ENCODE results near the gene MGAT4C. TPM values are rescaled to one million over a fixed set of nuclear protein-coding genes. Genes with fewer than 3 reads are reported as not detected.

Gene MGAT4C
- total RNA-seq, 1 experiment from 2014 or later: not detected

- no peaks in the 10 kb centered on the region for H3K27me3 Mint-ChIP-seq (ENCODE audit: insufficient read depth, unreplicated experiment)
- BruUV-seq (replicated peaks): no TSS peak
- DNase-seq (ENCODE audit: unreplicated experiment): peak; percentile 21
- no peaks in the 10 kb centered on the region for H3K9me3 Mint-ChIP-seq (ENCODE audit: unreplicated experiment)
- POLR2A ChIA-PET: interaction anchor here (0.6 kb wide), 1 partner anchor 888 kb away, joined by 3 read pairs; no protein-coding TSS in a partner anchor
- no peak overlapping the region for H3K4me3 Mint-ChIP-seq (ENCODE audit: unreplicated experiment)
- no peaks in the 10 kb centered on the region for H3K36me3 Mint-ChIP-seq (ENCODE audit: insufficient read depth, unreplicated experiment)
- TF ChIP-seq CTCF (IDR thresholded peaks at IDR 0.05; ENCODE audit: unreplicated experiment): no peak
- peaks cover 13% of the 10 kb centered on the region for H3K4me1 Mint-ChIP-seq (ENCODE audit: insufficient read depth, unreplicated experiment)
- intact Hi-C loops (cut with micrococcal nuclease): no loop called here
- CTCF ChIA-PET: no interaction called here
- no peak overlapping the region for H3K27ac Mint-ChIP-seq (ENCODE audit: low read depth, unreplicated experiment)
Measured at GRCh38 chr12:86233126-86233525, 23.1 kb downstream of the MGAT4C start.

- TF ChIP-seq CTCF (IDR thresholded peaks at IDR 0.05; ENCODE audit: unreplicated experiment): no peak
- H3K4me1 Mint-ChIP-seq (ENCODE audit: insufficient read depth, unreplicated experiment): peaks cover 13% of the 10 kb centered on the region
- H3K9me3 Mint-ChIP-seq (ENCODE audit: unreplicated experiment): no peaks in the 10 kb centered on the region
- no peaks in the 10 kb centered on the region for H3K36me3 Mint-ChIP-seq (ENCODE audit: insufficient read depth, unreplicated experiment)
- BruUV-seq (replicated peaks): no TSS peak
- POLR2A ChIA-PET: no interaction called here
- no peak overlapping the region for H3K27ac Mint-ChIP-seq (ENCODE audit: low read depth, unreplicated experiment)
- no peaks in the 10 kb centered on the region for H3K27me3 Mint-ChIP-seq (ENCODE audit: insufficient read depth, unreplicated experiment)
- H3K4me3 Mint-ChIP-seq (ENCODE audit: unreplicated experiment): no peak overlapping the region
- CTCF ChIA-PET: interaction anchor here (0.6 kb wide), 1 partner anchor 1388 kb away, joined by 3 read pairs; no protein-coding TSS in a partner anchor
- intact Hi-C loops (cut with micrococcal nuclease): no loop called here
- peak; percentile 40 for DNase-seq (ENCODE audit: unreplicated experiment)
Measured at GRCh38 chr12:86230516-86231146, 25.6 kb downstream of the MGAT4C start.

- H3K9me3 Mint-ChIP-seq (ENCODE audit: unreplicated experiment): no peaks in the 10 kb centered on the region
- H3K27ac Mint-ChIP-seq (ENCODE audit: low read depth, unreplicated experiment): no peak overlapping the region
- ChIA-PET CTCF (interaction anchor here (0.5 kb wide), 1 partner anchor 54 kb away, joined by 5 read pairs; no protein-coding TSS in a partner anchor), POLR2A (no interaction called here)
- no peak for TF ChIP-seq CTCF (IDR thresholded peaks at IDR 0.05; ENCODE audit: unreplicated experiment)
- no peak for DNase-seq (ENCODE audit: unreplicated experiment)
- no peaks in the 10 kb centered on the region for H3K36me3 Mint-ChIP-seq (ENCODE audit: insufficient read depth, unreplicated experiment)
- H3K27me3 Mint-ChIP-seq (ENCODE audit: insufficient read depth, unreplicated experiment): no peaks in the 10 kb centered on the region
- H3K4me3 Mint-ChIP-seq (ENCODE audit: unreplicated experiment): no peak overlapping the region
- intact Hi-C loops (cut with micrococcal nuclease): no loop called here
- BruUV-seq (replicated peaks): no TSS peak
- peaks cover 13% of the 10 kb centered on the region for H3K4me1 Mint-ChIP-seq (ENCODE audit: insufficient read depth, unreplicated experiment)
Measured at GRCh38 chr12:86229772-86230171, 26.4 kb downstream of the MGAT4C start.

GRCh38 chr12:86228656-86229055 is 27.5 kb downstream of the MGAT4C start:
- no peak for TF ChIP-seq CTCF (IDR thresholded peaks at IDR 0.05; ENCODE audit: unreplicated experiment)
- POLR2A ChIA-PET: no interaction called here

More at GRCh38 chr12:86228656-86229055, 27.5 kb downstream of the MGAT4C start:
- intact Hi-C loops (cut with micrococcal nuclease): no loop called here
- CTCF ChIA-PET: interaction anchor here (0.6 kb wide), 1 partner anchor 66 kb away, joined by 3 read pairs; no protein-coding TSS in a partner anchor
- Mint-ChIP-seq H3K36me3 (ENCODE audit: insufficient read depth, unreplicated experiment) (no peaks in the 10 kb centered on the region), H3K27me3 (ENCODE audit: insufficient read depth, unreplicated experiment) (no peaks in the 10 kb centered on the region), H3K4me1 (ENCODE audit: insufficient read depth, unreplicated experiment) (peaks cover 13% of the 10 kb centered on the region), H3K9me3 (ENCODE audit: unreplicated experiment) (no peaks in the 10 kb centered on the region), H3K4me3 (ENCODE audit: unreplicated experiment) (no peak overlapping the region), H3K27ac (ENCODE audit: low read depth, unreplicated experiment) (no peak overlapping the region)
- DNase-seq (ENCODE audit: unreplicated experiment): no peak
- no TSS peak for BruUV-seq (replicated peaks)

Data from MCF 10A (cell line).